K562 (cell line): ENCODE data around the gene ORMDL1. TPM values are rescaled to one million over a fixed set of nuclear protein-coding genes. Genes with fewer than 3 reads are reported as not detected.

Experiments
- FIP1L1 ChIP-seq: fragments of 200-400 bp; formaldehyde crosslinking; IDR thresholded peaks from 2 replicates; pipeline ENCODE4 v1.6.1; 2018; ENCODE audit warnings: mild to moderate bottlenecking, low read depth, low read length; ENCODE audit not compliant: poor library complexity, severe bottlenecking
- KLF1 ChIP-seq: fragments of 450-650 bp; IDR thresholded peaks from 2 replicates; pipeline ENCODE4 v1.6.1; 2016; ENCODE audit warnings: missing genetic modification characterization, missing compliant biosample characterization
- MAZ ChIP-seq, 2 experiments: fragments of 450-650 bp in 1 of 2; sonication (generic) in 1 of 2; formaldehyde crosslinking; IDR thresholded peaks in 1 of 2; conservative IDR thresholded peaks in 1 of 2; 2 replicates each; pipeline versions ENCODE4 v1.4.0 to v1.5.0; 2020; ENCODE audit warnings: mild to moderate bottlenecking in 1 of 2, missing genetic modification reagents in 1 of 2
- MTA3 ChIP-seq: fragments of 450-650 bp; formaldehyde crosslinking; IDR thresholded peaks from 2 replicates; pipeline ENCODE4 v1.6.1; 2017; ENCODE audit warnings: mild to moderate bottlenecking, borderline replicate concordance
- SRSF3 ChIP-seq: fragments of 200-400 bp; formaldehyde crosslinking; IDR thresholded peaks from 2 replicates; pipeline ENCODE4 v1.6.1; 2016; ENCODE audit warnings: mild to moderate bottlenecking, low read length, moderate library complexity; ENCODE audit not compliant: insufficient read depth
- ZEB2 ChIP-seq: fragments of 450-650 bp; IDR thresholded peaks from 2 replicates; pipeline ENCODE4 v1.6.1; 2016
- ZNF347 ChIP-seq: fragments of 450-650 bp; formaldehyde crosslinking; IDR thresholded peaks from 2 replicates; pipeline ENCODE4 v1.4.0; 2020; ENCODE audit warnings: low read depth, mild to moderate bottlenecking, moderate library complexity
- ZNF586 ChIP-seq: fragments of 450-650 bp; formaldehyde crosslinking; conservative IDR thresholded peaks from 2 replicates; pipeline ENCODE4 v1.4.0; 2020; ENCODE audit warnings: mild to moderate bottlenecking, moderate library complexity
- ZZZ3 ChIP-seq: fragments of 450-650 bp; IDR thresholded peaks from 2 replicates; pipeline ENCODE4 v1.6.1; 2016; ENCODE audit warnings: antibody characterized with exemption, mild to moderate bottlenecking, moderate library complexity
- polyA plus RNA-seq, 8 experiments: library from polyadenylated mRNA; depleted of rRNA in 4 of 8; stranded (reverse) in 5 of 8; unstranded in 3 of 8; fragments of >200 nt; fragmentation: Nextera tagmentation in 2 of 8; fragmentation: Illumina TruSeq in 1 of 8; extraction: Ambion mirVana in 2 of 8; extraction: Trizol in 1 of 8; gene quantifications; 2 replicates each; pipeline versions ENCODE4 v1.2.1 to v1.2.3, GENCODE V29; 2011 to 2014; ENCODE audit warnings: inconsistent platforms in 1 of 8, missing spikeins in 1 of 8
- total RNA-seq, 7 experiments: library from RNA; depleted of rRNA in 6 of 7; stranded (reverse); fragments of >200 nt in 6 of 7; fragmentation: Illumina TruSeq in 2 of 7; extraction: Trizol in 2 of 7; gene quantifications; 2 replicates each; pipeline versions ENCODE4 v1.2.1 to v1.2.3, GENCODE V29; 2011 to 2021; ENCODE audit warnings: low replicate concordance in 1 of 7
- TF ChIP-seq, protein P1 (sequence below), 2 experiments: fragments of 450-650 bp in 1 of 2; sonication (generic) in 1 of 2; formaldehyde crosslinking in 1 of 2; IDR thresholded peaks; 2 replicates each; pipeline versions ENCODE4 v1.7.1 to v1.9.0; 2016 to 2022; ENCODE audit warnings: inconsistent platforms in 1 of 2, mild to moderate bottlenecking in 1 of 2, missing genetic modification reagents in 1 of 2
- TF ChIP-seq, protein P2 (sequence below): sonication (generic); formaldehyde crosslinking; IDR thresholded peaks from 2 replicates; pipeline ENCODE4 v1.8.0; 2022; ENCODE audit warnings: missing genetic modification reagents, mild to moderate bottlenecking, moderate library complexity, borderline replicate concordance
- TF ChIP-seq, protein P3 (sequence below), 2 experiments: fragments of 450-650 bp in 1 of 2; sonication (generic) in 1 of 2; formaldehyde crosslinking; conservative IDR thresholded peaks; 2 replicates each; pipeline versions ENCODE4 v1.4.0 to v1.8.1; 2020 to 2022; ENCODE audit warnings: mild to moderate bottlenecking in 1 of 2, missing genetic modification reagents in 1 of 2
- TF ChIP-seq, protein P4 (sequence below): sonication (generic); formaldehyde crosslinking; IDR thresholded peaks from 2 replicates; pipeline ENCODE4 v1.8.0; 2022; ENCODE audit warnings: mild to moderate bottlenecking, missing genetic modification reagents, borderline replicate concordance

The ORMDL1 gene
- total and polyA plus RNA-seq, 9 of the 15 experiments (the other 6 are each of a cell fraction or from before 2014, with no cell fraction given) = 35.1 to 74.2 (median 50.0) TPM

DNA sequence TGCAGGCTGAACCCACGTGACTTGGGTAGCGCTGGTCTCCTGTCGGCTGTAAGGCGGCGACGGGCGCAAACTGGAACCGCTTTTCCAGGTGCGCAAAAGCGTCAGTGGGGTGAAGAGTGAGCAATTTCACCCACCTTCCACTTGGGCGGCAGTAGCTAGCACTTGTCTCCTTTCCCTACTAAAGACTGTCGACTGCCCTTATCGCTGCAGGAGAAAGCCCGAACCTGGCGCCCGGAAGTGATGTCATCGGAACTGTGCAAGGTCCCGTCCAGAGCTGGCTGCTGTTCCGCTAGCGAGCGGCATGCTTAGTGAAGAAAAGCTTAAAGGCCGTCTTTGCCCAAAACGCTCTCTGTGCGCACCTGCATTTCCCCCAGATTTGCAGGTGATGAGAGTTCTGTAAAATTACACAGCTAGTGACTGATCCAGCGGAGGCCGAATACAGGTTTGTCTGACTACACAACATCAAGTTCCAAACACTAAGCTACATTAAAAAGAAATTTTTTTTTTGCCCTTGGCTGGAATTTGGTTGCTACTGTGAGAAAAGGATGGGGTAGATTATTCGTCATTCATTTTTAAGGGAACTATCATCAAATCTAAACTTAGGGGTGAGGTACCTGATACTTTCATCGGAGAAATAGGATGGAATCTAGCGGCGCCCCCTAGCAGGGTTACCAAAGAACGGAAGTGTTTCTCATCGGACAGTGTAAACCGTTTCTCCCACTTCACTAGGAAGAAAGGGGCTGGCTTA, 21.4 kb downstream of the ORMDL1 start, which contains the start of gene OSGEPL1 (continued):
- TF ChIP-seq, protein P1, sequence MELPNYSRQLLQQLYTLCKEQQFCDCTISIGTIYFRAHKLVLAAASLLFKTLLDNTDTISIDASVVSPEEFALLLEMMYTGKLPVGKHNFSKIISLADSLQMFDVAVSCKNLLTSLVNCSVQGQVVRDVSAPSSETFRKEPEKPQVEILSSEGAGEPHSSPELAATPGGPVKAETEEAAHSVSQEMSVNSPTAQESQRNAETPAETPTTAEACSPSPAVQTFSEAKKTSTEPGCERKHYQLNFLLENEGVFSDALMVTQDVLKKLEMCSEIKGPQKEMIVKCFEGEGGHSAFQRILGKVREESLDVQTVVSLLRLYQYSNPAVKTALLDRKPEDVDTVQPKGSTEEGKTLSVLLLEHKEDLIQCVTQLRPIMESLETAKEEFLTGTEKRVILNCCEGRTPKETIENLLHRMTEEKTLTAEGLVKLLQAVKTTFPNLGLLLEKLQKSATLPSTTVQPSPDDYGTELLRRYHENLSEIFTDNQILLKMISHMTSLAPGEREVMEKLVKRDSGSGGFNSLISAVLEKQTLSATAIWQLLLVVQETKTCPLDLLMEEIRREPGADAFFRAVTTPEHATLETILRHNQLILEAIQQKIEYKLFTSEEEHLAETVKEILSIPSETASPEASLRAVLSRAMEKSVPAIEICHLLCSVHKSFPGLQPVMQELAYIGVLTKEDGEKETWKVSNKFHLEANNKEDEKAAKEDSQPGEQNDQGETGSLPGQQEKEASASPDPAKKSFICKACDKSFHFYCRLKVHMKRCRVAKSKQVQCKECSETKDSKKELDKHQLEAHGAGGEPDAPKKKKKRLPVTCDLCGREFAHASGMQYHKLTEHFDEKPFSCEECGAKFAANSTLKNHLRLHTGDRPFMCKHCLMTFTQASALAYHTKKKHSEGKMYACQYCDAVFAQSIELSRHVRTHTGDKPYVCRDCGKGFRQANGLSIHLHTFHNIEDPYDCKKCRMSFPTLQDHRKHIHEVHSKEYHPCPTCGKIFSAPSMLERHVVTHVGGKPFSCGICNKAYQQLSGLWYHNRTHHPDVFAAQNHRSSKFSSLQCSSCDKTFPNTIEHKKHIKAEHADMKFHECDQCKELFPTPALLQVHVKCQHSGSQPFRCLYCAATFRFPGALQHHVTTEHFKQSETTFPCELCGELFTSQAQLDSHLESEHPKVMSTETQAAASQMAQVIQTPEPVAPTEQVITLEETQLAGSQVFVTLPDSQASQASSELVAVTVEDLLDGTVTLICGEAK (IDR thresholded peaks at IDR 0.05) = peak; percentile 94
- TF ChIP-seq, protein P1 (CRISPR knock-in tag; IDR thresholded peaks at IDR 0.05) = no peak
- peak; percentile 79; the same call in 1 of the 2 replicates for TF ChIP-seq MTA3
- 0 out of 2 replicates have a peak, but pooled peaks have one; percentile 48 for TF ChIP-seq KLF1
- TF ChIP-seq, protein P2, sequence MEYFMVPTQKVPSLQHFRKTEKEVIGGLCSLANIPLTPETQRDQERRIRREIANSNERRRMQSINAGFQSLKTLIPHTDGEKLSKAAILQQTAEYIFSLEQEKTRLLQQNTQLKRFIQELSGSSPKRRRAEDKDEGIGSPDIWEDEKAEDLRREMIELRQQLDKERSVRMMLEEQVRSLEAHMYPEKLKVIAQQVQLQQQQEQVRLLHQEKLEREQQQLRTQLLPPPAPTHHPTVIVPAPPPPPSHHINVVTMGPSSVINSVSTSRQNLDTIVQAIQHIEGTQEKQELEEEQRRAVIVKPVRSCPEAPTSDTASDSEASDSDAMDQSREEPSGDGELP (CRISPR knock-in tag) = peak; percentile 67; the same call in 1 of the 2 replicates
- TF ChIP-seq, protein P3, sequence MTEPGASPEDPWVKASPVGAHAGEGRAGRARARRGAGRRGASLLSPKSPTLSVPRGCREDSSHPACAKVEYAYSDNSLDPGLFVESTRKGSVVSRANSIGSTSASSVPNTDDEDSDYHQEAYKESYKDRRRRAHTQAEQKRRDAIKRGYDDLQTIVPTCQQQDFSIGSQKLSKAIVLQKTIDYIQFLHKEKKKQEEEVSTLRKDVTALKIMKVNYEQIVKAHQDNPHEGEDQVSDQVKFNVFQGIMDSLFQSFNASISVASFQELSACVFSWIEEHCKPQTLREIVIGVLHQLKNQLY (CRISPR knock-in tag; conservative IDR thresholded peaks at IDR 0.05) = no peak
- TF ChIP-seq ZZZ3 = no peak
- peak; percentile 84 for TF ChIP-seq ZEB2
- TF ChIP-seq SRSF3 = no peak
- TF ChIP-seq ZNF586 (CRISPR knock-in tag) = no peak
- TF ChIP-seq, protein P4, sequence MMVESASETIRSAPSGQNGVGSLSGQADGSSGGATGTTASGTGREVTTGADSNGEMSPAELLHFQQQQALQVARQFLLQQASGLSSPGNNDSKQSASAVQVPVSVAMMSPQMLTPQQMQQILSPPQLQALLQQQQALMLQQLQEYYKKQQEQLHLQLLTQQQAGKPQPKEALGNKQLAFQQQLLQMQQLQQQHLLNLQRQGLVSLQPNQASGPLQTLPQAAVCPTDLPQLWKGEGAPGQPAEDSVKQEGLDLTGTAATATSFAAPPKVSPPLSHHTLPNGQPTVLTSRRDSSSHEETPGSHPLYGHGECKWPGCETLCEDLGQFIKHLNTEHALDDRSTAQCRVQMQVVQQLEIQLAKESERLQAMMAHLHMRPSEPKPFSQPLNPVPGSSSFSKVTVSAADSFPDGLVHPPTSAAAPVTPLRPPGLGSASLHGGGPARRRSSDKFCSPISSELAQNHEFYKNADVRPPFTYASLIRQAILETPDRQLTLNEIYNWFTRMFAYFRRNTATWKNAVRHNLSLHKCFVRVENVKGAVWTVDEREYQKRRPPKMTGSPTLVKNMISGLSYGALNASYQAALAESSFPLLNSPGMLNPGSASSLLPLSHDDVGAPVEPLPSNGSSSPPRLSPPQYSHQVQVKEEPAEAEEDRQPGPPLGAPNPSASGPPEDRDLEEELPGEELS = no peak
- no peak for TF ChIP-seq FIP1L1
- 0 out of 4 replicates have a peak, but pooled peaks of 1 of the 2 experiments have one; percentile 40 for TF ChIP-seq MAZ (CRISPR knock-in tag; conservative IDR thresholded peaks at IDR 0.05 in 1 of 2, IDR thresholded peaks at IDR 0.05 in 1 of 2)
- no peak for TF ChIP-seq ZNF347 (CRISPR knock-in tag)
